ENCODE results near the gene PTPRC. TPM values are rescaled to one million over a fixed set of nuclear protein-coding genes. Genes with fewer than 3 reads are reported as not detected.

The PTPRC gene
- total RNA-seq, 1 experiment from 2014 or later = 0.25 TPM

GRCh38 chr1:198700396-198700795, 61.6 kb downstream of the PTPRC start:
- Mint-ChIP-seq H3K4me3 (ENCODE audit: unreplicated experiment) (no peak overlapping the region), H3K27ac (ENCODE audit: unreplicated experiment) (no peak overlapping the region), H3K36me3 (ENCODE audit: insufficient read depth, unreplicated experiment) (no peaks in the 10 kb centered on the region), H3K9me3 (ENCODE audit: unreplicated experiment) (no peaks in the 10 kb centered on the region), H3K4me1 (ENCODE audit: low read depth, unreplicated experiment) (no peaks in the 10 kb centered on the region), H3K27me3 (ENCODE audit: insufficient read depth, unreplicated experiment) (peaks cover 12% of the 10 kb centered on the region)
- intact Hi-C loops (cut with micrococcal nuclease; ENCODE audit: unreplicated experiment) = no loop called here
- H3K9me3 ChIP-seq = no peaks in the 10 kb centered on the region
- TF ChIP-seq, protein P1, sequence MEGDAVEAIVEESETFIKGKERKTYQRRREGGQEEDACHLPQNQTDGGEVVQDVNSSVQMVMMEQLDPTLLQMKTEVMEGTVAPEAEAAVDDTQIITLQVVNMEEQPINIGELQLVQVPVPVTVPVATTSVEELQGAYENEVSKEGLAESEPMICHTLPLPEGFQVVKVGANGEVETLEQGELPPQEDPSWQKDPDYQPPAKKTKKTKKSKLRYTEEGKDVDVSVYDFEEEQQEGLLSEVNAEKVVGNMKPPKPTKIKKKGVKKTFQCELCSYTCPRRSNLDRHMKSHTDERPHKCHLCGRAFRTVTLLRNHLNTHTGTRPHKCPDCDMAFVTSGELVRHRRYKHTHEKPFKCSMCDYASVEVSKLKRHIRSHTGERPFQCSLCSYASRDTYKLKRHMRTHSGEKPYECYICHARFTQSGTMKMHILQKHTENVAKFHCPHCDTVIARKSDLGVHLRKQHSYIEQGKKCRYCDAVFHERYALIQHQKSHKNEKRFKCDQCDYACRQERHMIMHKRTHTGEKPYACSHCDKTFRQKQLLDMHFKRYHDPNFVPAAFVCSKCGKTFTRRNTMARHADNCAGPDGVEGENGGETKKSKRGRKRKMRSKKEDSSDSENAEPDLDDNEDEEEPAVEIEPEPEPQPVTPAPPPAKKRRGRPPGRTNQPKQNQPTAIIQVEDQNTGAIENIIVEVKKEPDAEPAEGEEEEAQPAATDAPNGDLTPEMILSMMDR (IDR thresholded peaks at IDR 0.05; ENCODE audit: insufficient read depth in 1 of 2, low read depth in 1 of 2, low read length in 1 of 2, severe bottlenecking in 1 of 2, unreplicated experiment in 1 of 2) = no peak
- H3K36me3 ChIP-seq (ENCODE audit: control insufficient read depth, insufficient read depth, low read length) = no peaks in the 10 kb centered on the region
- BruUV-seq (replicated peaks) = no TSS peak
- CTCF ChIA-PET = no interaction called here
- H3K4me1 ChIP-seq = no peaks in the 10 kb centered on the region
- H3K27me3 ChIP-seq (replicated peaks; ENCODE audit: control insufficient read depth, insufficient read depth, low read length) = peaks cover 2% of the 10 kb centered on the region; the same call in 1 of the 2 replicates
- no peak overlapping the region for H3K4me3 ChIP-seq (ENCODE audit: low read depth, low read length)
- DNase-seq = no peak
- POLR2A ChIA-PET = no interaction called here

- no TSS peak for BruUV-seq (replicated peaks)
- TF ChIP-seq, protein P1 (IDR thresholded peaks at IDR 0.05; ENCODE audit: insufficient read depth in 1 of 2, low read depth in 1 of 2, low read length in 1 of 2, severe bottlenecking in 1 of 2, unreplicated experiment in 1 of 2) = no peak
- Histone ChIP-seq H3K36me3 (ENCODE audit: control insufficient read depth, insufficient read depth, low read length) (no peaks in the 10 kb centered on the region), H3K27me3 (replicated peaks; ENCODE audit: control insufficient read depth, insufficient read depth, low read length) (peaks cover 2% of the 10 kb centered on the region; the same call in 1 of the 2 replicates), H3K4me1 (no peaks in the 10 kb centered on the region), H3K9me3 (no peaks in the 10 kb centered on the region), H3K4me3 (ENCODE audit: low read depth, low read length) (no peak overlapping the region)
- Mint-ChIP-seq H3K27me3 (ENCODE audit: insufficient read depth, unreplicated experiment) (peaks cover 10% of the 10 kb centered on the region), H3K9me3 (ENCODE audit: unreplicated experiment) (no peaks in the 10 kb centered on the region), H3K4me1 (ENCODE audit: low read depth, unreplicated experiment) (no peaks in the 10 kb centered on the region), H3K27ac (ENCODE audit: unreplicated experiment) (no peak overlapping the region), H3K36me3 (ENCODE audit: insufficient read depth, unreplicated experiment) (no peaks in the 10 kb centered on the region), H3K4me3 (ENCODE audit: unreplicated experiment) (no peak overlapping the region)
- ChIA-PET POLR2A (no interaction called here), CTCF (no interaction called here)
- DNase-seq = no peak
- intact Hi-C loops (cut with micrococcal nuclease; ENCODE audit: unreplicated experiment) = no loop called here
These were observed 62.4 kb downstream of the PTPRC start for GRCh38 chr1:198701250-198701649.

DNA sequence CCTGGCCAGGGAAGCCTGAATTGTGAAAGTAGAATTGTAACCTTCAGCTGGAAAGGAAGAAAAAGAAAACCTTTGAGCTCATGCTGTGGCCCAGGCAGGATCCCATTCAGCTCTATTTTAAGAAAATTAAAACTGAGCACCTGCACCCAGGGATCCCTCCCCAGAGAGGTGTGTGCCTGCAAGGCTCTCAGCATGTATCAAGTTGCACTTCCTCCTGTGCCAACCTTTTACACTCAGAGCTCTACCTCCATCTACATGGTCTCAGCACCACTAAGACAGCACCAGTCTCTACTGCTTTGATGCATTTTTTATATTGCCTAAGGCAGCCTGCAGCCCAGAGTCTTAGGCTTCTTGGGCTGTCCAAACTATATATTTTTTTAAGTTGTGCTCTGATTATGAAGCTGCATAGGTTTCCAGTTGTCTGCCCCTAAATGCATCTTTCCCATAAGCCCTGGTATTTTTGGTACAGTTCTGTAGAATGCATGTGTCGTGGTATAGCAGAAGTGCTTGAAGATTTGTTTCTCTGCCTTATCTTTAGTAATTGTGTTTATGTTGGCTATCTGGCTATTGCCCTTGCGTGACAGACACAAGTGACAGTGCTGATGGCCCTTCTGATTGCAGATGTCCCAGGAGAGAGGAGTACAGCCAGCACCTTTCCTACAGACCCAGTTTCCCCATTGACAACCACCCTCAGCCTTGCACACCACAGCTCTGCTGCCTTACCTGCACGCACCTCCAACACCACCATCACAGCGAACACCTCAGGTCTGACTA, 63.1 kb downstream of the PTPRC start:
- H3K9me3 ChIP-seq = no peaks in the 10 kb centered on the region
- H3K4me3 ChIP-seq (ENCODE audit: low read depth, low read length) = no peak overlapping the region
- H3K27me3 Mint-ChIP-seq (ENCODE audit: insufficient read depth, unreplicated experiment) = peaks cover 9% of the 10 kb centered on the region
- H3K27me3 ChIP-seq (replicated peaks; ENCODE audit: control insufficient read depth, insufficient read depth, low read length) = peaks cover 2% of the 10 kb centered on the region; the same call in 1 of the 2 replicates
- ChIA-PET POLR2A (no interaction called here), CTCF (no interaction called here)
- H3K9me3 Mint-ChIP-seq (ENCODE audit: unreplicated experiment) = no peaks in the 10 kb centered on the region
- no peaks in the 10 kb centered on the region for H3K36me3 ChIP-seq (ENCODE audit: control insufficient read depth, insufficient read depth, low read length)
- DNase-seq = no peak
- H3K27ac Mint-ChIP-seq (ENCODE audit: unreplicated experiment) = no peak overlapping the region
- H3K4me1 Mint-ChIP-seq (ENCODE audit: low read depth, unreplicated experiment) = no peaks in the 10 kb centered on the region
- H3K36me3 Mint-ChIP-seq (ENCODE audit: insufficient read depth, unreplicated experiment) = no peaks in the 10 kb centered on the region
- intact Hi-C loops (cut with micrococcal nuclease; ENCODE audit: unreplicated experiment) = no loop called here
- TF ChIP-seq, protein P1 (IDR thresholded peaks at IDR 0.05; ENCODE audit: insufficient read depth in 1 of 2, low read depth in 1 of 2, low read length in 1 of 2, severe bottlenecking in 1 of 2, unreplicated experiment in 1 of 2) = no peak
- H3K4me1 ChIP-seq = no peaks in the 10 kb centered on the region
- BruUV-seq (replicated peaks) = no TSS peak
- H3K4me3 Mint-ChIP-seq (ENCODE audit: unreplicated experiment) = no peak overlapping the region
